GM18505 (cell line): ENCODE results near the gene NIPAL3.
"Not testable (repeated sequence)": the region's sequence is repeated elsewhere in the genome, so short reads cannot be mapped to it uniquely, and the experiment has no call there.

Experiments
- ATAC-seq: cut with Tn5 transposase; IDR thresholded peaks from one replicate; pipeline ENCODE4 v1.9.1; 2021; ENCODE audit not compliant: unreplicated experiment
- POLR2A ChIP-seq: IDR thresholded peaks from 4 replicates; pipeline ENCODE4 v1.6.1; 2011; ENCODE audit warnings: borderline replicate concordance; ENCODE audit not compliant: insufficient read depth, insufficient read length; ENCODE audit errors: extremely low read depth

NIPAL3 gene

DNA sequence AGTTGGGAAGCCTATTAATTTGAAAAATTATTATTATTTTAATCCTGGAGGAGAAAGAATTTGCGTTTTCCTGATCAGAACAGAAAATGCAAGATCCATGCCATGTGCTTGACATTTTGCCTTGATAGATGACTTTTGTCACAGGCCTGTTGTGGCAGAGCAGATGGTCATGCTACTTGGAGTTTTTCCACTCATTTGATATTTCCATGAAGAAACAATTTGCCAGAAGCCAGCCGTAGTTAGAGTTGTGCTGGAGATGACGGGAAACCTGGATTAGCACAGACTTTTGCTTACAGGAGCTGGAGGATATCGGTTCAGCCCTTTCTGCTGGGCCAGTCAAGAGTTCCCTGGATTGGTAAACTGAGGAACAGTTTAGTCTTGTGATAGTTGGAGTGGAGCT lies 90.2 kb downstream of the NIPAL3 start:
- TF ChIP-seq POLR2A = no peak
- ATAC-seq = no peak

GRCh38 chr1:24506691-24507381 lies 91.2 kb downstream of the NIPAL3 start:
- TF ChIP-seq POLR2A = no peak
- ATAC-seq = no peak

- TF ChIP-seq POLR2A = no peak
- no peak for ATAC-seq
Observed at GRCh38 chr1:24507405-24507804, 91.8 kb downstream of the NIPAL3 start.

- ATAC-seq = no peak
- TF ChIP-seq POLR2A = no peak
Observed at GRCh38 chr1:24508911-24509310, 93.3 kb downstream of the NIPAL3 start.

- no peak for TF ChIP-seq POLR2A
- no peak for ATAC-seq
Observed at GRCh38 chr1:24513706-24514105, 98.1 kb downstream of the NIPAL3 start.

DNA sequence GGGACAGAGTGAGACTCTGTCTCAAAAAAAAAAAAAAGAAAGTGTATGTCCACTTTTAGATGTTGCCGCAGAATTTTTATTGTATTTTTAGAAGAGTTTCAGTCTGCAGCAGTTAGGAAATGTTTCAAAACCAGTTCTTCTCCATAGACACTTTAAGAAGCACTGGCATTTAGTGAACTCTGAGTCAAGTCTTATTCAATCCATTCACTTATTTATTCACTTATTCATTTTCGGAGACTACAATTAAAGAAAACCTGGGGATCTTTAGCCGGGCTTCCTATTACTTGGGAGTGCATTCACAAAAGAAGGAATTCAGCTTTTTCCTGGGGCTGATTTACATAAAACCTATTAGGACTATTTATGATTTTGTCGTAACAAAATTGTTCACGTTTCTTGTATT lies 99.3 kb downstream of the NIPAL3 start:
- ATAC-seq = no peak
- no peak for TF ChIP-seq POLR2A

DNA sequence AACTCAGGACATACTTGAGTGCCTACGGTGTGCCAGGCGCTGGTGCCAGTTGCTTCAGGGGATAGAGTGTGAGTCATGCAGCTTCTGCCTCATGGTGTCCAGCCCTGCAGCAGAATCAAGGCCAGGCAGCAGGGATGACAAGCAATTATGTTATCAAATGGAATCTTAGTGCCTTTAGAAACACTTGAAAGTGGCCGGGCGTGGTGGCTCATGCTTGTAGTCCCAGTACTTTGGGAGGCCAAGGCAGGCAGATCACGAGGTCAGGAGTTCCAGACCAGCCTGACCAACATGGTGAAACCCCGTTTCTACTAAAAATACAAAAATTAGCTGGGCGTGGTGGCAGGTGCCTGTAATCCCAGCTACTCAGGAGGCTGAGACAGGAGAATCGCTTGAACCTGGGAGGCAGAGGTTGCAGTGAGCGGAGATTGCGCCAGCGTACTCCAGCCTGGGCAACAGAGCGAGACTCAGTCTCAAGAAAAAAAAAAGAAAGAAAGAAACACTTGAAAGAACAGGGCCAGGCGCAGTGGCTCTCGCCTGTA lies 100.1 kb downstream of the NIPAL3 start:
- ATAC-seq = not testable (repeated sequence)

GRCh38 chr1:24516506-24516905 lies 100.9 kb downstream of the NIPAL3 start:
- TF ChIP-seq POLR2A = no peak
- no peak for ATAC-seq

- no peak for ATAC-seq
- TF ChIP-seq POLR2A = no peak
Observed at GRCh38 chr1:24517898-24518297, 102.3 kb downstream of the NIPAL3 start.

DNA sequence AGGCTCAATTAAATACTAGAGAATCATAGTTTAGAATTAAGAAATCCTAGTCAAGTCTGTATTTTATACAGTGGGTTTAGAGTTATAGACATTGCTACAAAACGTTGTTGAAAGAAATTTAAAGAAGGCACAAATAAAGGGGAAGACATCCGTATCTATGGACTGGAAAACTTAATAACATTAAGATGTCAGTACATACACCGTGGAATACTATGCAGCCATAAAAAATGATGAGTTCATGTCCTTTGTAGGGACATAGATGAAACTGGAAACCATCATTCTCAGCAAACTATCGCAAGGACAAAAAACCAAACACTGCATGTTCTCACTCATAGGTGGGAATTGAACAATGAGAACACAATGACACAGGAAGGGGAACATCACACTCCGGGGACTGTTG lies 104.7 kb downstream of the NIPAL3 start:
- not testable (repeated sequence) for ATAC-seq
